ENCODE data around the gene PUDP. TPM values are rescaled to one million over a fixed set of nuclear protein-coding genes. Genes with fewer than 3 reads are reported as not detected.

Gene PUDP
- total RNA-seq, 1 experiment from 2014 or later: 12.1 TPM

DNA sequence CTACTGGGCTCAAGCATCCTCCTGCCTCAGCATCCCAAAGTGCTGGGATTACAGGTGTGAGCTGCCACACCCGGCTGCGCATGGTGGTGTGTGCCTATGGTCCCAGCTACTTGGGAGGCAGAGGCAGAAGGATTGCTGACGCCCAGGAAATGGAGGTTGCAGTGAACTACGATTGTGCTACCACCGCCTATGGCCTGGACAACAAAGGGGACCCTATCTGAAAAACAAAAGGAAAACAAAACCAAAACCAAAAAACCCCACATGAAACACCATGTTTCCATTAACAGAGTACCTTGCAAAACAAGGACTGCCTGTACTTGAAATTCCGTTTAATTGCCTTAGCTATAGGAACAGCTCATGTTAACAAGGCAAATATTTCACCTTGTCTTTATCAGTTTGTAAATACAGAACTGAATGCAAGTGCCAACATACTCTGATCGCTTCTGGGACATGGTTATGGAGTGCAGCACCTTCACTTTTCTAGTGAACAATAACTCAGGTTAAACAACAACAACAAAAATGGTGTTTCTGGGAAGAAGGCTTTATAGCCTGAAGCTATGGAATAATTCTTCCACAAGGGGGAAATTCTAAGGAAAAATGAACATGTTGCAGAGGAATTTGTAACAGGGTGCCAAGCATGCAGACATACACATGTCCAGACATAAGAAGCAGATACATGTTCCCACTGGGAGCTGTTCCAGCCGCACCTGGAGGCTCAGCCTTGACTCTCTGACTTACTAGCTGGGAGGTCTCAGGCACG, 73.6 kb downstream of the PUDP start:
- DNase-seq (ENCODE audit: low spot score): no peak

DNA sequence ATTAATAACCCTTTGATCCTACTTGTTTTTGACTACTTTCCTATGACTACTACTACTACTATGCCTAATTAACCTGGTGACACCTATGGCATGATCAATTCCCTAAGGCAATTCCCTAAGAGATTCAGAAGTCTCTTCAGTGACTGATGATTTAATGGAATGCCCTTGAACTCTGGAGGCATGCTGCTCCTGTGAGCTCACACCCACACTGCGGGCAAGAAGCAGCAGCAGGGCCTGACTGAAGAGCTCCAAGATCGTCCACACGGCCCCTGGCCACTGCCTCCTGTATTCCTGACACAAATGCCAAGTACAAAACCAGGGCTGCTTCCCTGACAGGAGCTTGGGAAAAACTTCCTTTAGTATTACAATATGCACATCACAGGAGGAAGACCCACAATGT, 74.6 kb downstream of the PUDP start:
- DNase-seq (ENCODE audit: low spot score): no peak

GRCh38 chrX:7072856-7073255, 75.1 kb downstream of the PUDP start:
- DNase-seq (ENCODE audit: low spot score): no peak

GRCh38 chrX:7071390-7071789, 76.6 kb downstream of the PUDP start:
- no peak for DNase-seq (ENCODE audit: low spot score)

- DNase-seq (ENCODE audit: low spot score): no peak
Measured at GRCh38 chrX:7069556-7069955, 78.4 kb downstream of the PUDP start.

- DNase-seq (ENCODE audit: low spot score): no peak
Measured at GRCh38 chrX:7068939-7069367, 79.0 kb downstream of the PUDP start.

DNA sequence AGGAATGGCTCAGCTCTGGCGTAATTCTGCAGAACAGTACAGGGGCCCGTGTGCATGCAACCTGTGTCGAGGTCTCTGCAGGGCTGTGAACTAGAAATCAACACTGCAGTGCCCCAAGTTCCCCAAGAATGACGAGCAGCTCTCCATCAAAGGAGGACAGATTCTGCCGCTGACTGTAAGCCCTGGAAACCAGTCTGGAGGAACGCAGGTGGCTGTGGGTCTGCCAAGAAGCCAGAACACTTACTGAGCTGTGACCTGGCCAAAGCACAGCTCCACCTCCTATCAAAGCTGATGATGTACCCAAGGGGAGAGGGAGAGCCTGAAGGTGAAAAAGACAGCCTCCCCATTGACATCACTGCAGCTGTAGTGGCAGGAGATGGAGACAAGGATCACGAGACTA, 80.7 kb downstream of the PUDP start:
- no peak for DNase-seq (ENCODE audit: low spot score)

DNA sequence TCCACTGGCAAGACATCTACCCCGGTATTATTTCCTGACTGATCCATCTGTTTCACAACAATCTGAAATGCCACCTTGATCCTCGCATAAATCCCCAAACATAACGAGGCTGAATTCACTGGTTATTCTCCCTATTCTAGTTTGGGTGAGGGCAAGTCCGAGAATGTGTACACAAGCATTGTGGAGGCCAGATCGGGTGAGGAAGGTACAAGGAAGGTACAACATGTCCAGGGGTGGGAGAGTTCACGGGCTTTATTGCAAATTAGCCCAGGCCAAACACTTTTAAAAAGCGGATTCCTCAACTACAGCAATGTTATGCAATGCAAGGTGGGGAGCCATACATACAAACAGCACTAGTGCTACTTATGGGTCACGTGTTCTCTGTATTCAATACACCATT, 82.5 kb downstream of the PUDP start:
- no peak for DNase-seq (ENCODE audit: low spot score)

- no peak for DNase-seq (ENCODE audit: low spot score)
Measured at GRCh38 chrX:7062903-7063302, 85.0 kb downstream of the PUDP start.

GRCh38 chrX:7062276-7062675, 85.7 kb downstream of the PUDP start:
- DNase-seq (ENCODE audit: low spot score): no peak

DNA sequence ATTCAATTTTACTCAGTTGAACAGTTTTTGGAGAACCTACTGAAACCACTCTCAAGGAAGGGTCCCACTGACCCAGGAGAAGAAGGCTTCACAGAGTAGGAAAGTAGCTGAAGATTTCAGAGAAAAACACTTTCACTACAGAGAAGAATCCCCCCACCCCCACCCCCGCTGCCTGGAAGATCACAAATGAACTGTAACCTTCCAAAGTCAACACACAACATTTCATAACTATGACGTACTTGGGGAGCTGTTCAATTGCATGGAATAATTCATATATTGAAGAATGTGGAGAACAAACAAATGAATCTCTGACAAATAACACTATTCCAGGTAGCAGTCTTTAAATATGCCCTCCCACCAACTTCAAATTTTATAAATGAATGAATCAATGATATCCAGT, 86.5 kb downstream of the PUDP start:
- no peak for DNase-seq (ENCODE audit: low spot score)

GRCh38 chrX:7060444-7060843, 87.5 kb downstream of the PUDP start:
- no peak for DNase-seq (ENCODE audit: low spot score)

- no peak for DNase-seq (ENCODE audit: low spot score)
Measured at GRCh38 chrX:7059859-7060258, 88.1 kb downstream of the PUDP start.

- no peak for DNase-seq (ENCODE audit: low spot score)
Measured at GRCh38 chrX:7059214-7059838, 88.6 kb downstream of the PUDP start.

GRCh38 chrX:7055386-7056137, 92.4 kb downstream of the PUDP start:
- DNase-seq (ENCODE audit: low spot score): no peak

GRCh38 chrX:7054219-7055216, 93.4 kb downstream of the PUDP start:
- DNase-seq (ENCODE audit: low spot score): no peak

GRCh38 chrX:7052541-7052940, 95.4 kb downstream of the PUDP start:
- no peak for DNase-seq (ENCODE audit: low spot score)

GRCh38 chrX:7050271-7050670, 97.7 kb downstream of the PUDP start:
- DNase-seq (ENCODE audit: low spot score): no peak

- DNase-seq (ENCODE audit: low spot score): no peak
Measured at GRCh38 chrX:7047951-7048350, 100.0 kb downstream of the PUDP start.

- no peak for DNase-seq (ENCODE audit: low spot score)
Measured at GRCh38 chrX:7045238-7045955, 102.6 kb downstream of the PUDP start.
